Measurements from ENCODE around the gene MAPKBP1. TPM values are rescaled to one million over a fixed set of nuclear protein-coding genes. Genes with fewer than 3 reads are reported as not detected.
A peak's percentile ranks its signal among the peaks of the same experiment; 100 is the strongest.

MAPKBP1 gene
- total and polyA plus RNA-seq, 9 of the 15 experiments (the other 6 are each of a cell fraction or from before 2014, with no cell fraction given) = 0.15 to 9.5 (median 4.5) TPM

DNA sequence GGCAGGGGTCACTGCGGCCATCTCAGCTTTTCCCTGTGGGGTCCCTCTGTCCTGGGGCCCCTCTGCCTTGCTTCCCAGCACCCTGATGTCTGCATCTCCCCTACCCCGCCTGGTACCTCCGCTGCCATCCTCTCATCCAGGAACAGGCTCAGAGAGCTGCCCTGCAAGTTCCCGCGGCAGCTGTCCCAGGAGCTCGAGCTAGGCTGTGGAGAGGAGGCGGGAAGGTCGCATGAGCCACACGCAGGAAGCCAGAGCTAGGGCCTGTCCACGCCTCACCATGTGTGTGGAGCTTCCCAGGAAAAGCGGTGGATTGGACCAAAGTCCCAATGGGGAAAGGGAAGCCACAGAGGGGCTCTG lies 76.9 kb downstream of the MAPKBP1 start:
- no peak for FAIRE-seq
- no TSS peak for BruUV-seq (replicated peaks)
- in situ Hi-C loops (cut with MboI) (no loop called here), intact Hi-C loops (cut with micrococcal nuclease) (no loop called here)
- ATAC-seq = no peak
- Histone ChIP-seq H4K20me1 (replicated peaks; ENCODE audit: control insufficient read depth, insufficient read depth, low read length) (peaks cover 9% of the 10 kb centered on the region), H3K9me3 (replicated peaks; ENCODE audit: control insufficient read depth, insufficient read depth, low read depth, low read length) (no peaks in the 10 kb centered on the region), H2AFZ (ENCODE audit: low read depth, low read length) (no peak overlapping the region), H3K27me3 (ENCODE audit: control insufficient read depth in 2 of 2, insufficient read depth in 2 of 2, low read length in 2 of 2) (peaks cover 36 to 57% of the 10 kb centered on the region in 2 experiments; a peak in 4 of 5 replicates), H3K4me1 (replicated peaks in 1 of 2; ENCODE audit: control insufficient read depth in 2 of 2, insufficient read depth in 2 of 2, low read length in 2 of 2) (peaks cover 0 to 32% of the 10 kb centered on the region in 2 experiments; a peak in 1 of 5 replicates), H3K9ac (ENCODE audit: insufficient read depth in 1 of 2, low read depth in 2 of 2, low read length in 2 of 2) (no peak overlapping the region; a peak in 1 of 4 replicates), H3K27ac (ENCODE audit: extremely low read depth, low read depth, low read length) (no peak overlapping the region), H3K36me3 (ENCODE audit: control insufficient read depth, insufficient read depth, low read length) (peaks cover 5% of the 10 kb centered on the region; the same call in 1 of the 3 replicates), H3K4me2 (ENCODE audit: insufficient read depth, low read length) (no peak overlapping the region), H3K79me2 (ENCODE audit: control insufficient read depth, insufficient read depth, low read length) (no peaks in the 10 kb centered on the region), H3K4me3 (no peak overlapping the region), H3K9me1 (ENCODE audit: control insufficient read depth, insufficient read depth, low read length) (no peaks in the 10 kb centered on the region)
- ChIA-PET CTCF (ENCODE audit: low intra/inter-chr PET ratio) (no interaction called here), POLR2A (interaction anchor here (1.1 to 3.0 kb wide), 5 partner anchors 8 to 73 kb away, joined by 3 to 10 read pairs (median 3); partner anchors contain the start of gene PLA2G4B)
- no peak for TF ChIP-seq ZNF354B (CRISPR knock-in tag; IDR thresholded peaks at IDR 0.05)
- TF ChIP-seq POLR2G (IDR thresholded peaks at IDR 0.05; ENCODE audit: low read depth, low read length) = peak; percentile 62
- no peak for DNase-seq (ENCODE audit: extremely low read depth in 1 of 4, low spot score in 3 of 4)
- WGBS (ENCODE audit: insufficient coverage, low coverage, missing lambda C conversion rate) = 5% methylated on average over 11 of the region's 11 CpGs

DNA sequence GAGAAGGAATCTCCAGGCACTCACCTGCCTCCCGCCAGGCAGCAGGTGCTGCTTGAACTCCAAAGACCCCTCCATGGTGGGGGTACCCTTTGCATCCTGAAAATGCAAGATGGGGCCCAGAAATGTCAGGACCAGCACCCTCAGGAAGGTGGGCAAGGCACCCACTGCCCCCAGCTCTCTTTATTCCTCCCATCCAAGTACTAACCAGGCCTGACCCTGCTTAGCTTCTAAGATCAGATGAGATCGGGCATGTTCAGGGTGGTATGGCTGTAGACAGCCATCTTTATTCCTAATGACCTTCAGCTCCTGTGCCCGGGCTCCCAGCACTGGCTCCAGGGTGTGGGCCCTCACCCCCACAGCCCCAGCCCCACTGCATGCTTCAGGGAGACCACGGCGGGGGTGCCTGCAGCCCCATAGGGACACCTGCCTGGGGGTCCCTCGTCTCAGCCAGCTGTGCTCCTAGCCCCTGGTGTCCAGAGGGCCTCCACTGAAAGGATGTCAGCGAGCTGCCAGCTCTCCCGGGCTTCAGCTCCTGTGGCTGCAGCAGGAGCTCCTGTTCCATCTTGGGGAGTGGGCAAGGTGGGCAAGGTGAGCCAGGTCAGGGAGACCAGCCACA lies 77.6 kb downstream of the MAPKBP1 start:
- H3K4me1 ChIP-seq (replicated peaks in 1 of 2; ENCODE audit: control insufficient read depth in 2 of 2, insufficient read depth in 2 of 2, low read length in 2 of 2) = peaks cover 0 to 39% of the 10 kb centered on the region in 2 experiments; a peak in 1 of 5 replicates
- no peaks in the 10 kb centered on the region for H3K79me2 ChIP-seq (ENCODE audit: control insufficient read depth, insufficient read depth, low read length)
- DNase-seq (ENCODE audit: extremely low read depth in 1 of 4, low spot score in 3 of 4) (no peak), ATAC-seq (no peak), FAIRE-seq (no peak)
- in situ Hi-C loops (cut with MboI) = no loop called here
- no peak overlapping the region for H3K9ac ChIP-seq (ENCODE audit: insufficient read depth in 1 of 2, low read depth in 2 of 2, low read length in 2 of 2)
- no peak overlapping the region for H3K27ac ChIP-seq (ENCODE audit: extremely low read depth, low read depth, low read length)
- H3K4me3 ChIP-seq = no peak overlapping the region
- intact Hi-C loops (cut with micrococcal nuclease) = no loop called here
- no TSS peak for BruUV-seq (replicated peaks)
- CTCF ChIA-PET (ENCODE audit: low intra/inter-chr PET ratio) = no interaction called here
- H3K9me3 ChIP-seq (replicated peaks; ENCODE audit: control insufficient read depth, insufficient read depth, low read depth, low read length) = no peaks in the 10 kb centered on the region
- no peaks in the 10 kb centered on the region for H3K9me1 ChIP-seq (ENCODE audit: control insufficient read depth, insufficient read depth, low read length)
- H4K20me1 ChIP-seq (replicated peaks; ENCODE audit: control insufficient read depth, insufficient read depth, low read length) = peaks cover 9% of the 10 kb centered on the region
- H3K27me3 ChIP-seq (ENCODE audit: control insufficient read depth in 2 of 2, insufficient read depth in 2 of 2, low read length in 2 of 2) = peaks cover 39 to 64% of the 10 kb centered on the region in 2 experiments; a peak in 4 of 5 replicates
- H3K4me2 ChIP-seq (ENCODE audit: insufficient read depth, low read length) = no peak overlapping the region
- POLR2A ChIA-PET = interaction anchor here (0.6 to 3.0 kb wide), 7 partner anchors 8 to 74 kb away, joined by 3 to 10 read pairs (median 4); partner anchors contain the start of gene PLA2G4B
- WGBS (ENCODE audit: insufficient coverage, low coverage, missing lambda C conversion rate) = 2% methylated on average over 7 of the region's 8 CpGs
- peaks cover 5% of the 10 kb centered on the region; the same call in 1 of the 3 replicates for H3K36me3 ChIP-seq (ENCODE audit: control insufficient read depth, insufficient read depth, low read length)
- no peak overlapping the region for H2AFZ ChIP-seq (ENCODE audit: low read depth, low read length)
- TF ChIP-seq IRF2 (CRISPR knock-in tag; IDR thresholded peaks at IDR 0.05) = no peak
- TF ChIP-seq NCOA1 (IDR thresholded peaks at IDR 0.05; ENCODE audit: low read depth) = no peak
- no peak for TF ChIP-seq ZKSCAN8 (CRISPR knock-in tag; IDR thresholded peaks at IDR 0.05)
- no peak for TF ChIP-seq TAF7 (tag; IDR thresholded peaks at IDR 0.05)
- no peak for TF ChIP-seq FOXK2 (conservative IDR thresholded peaks at IDR 0.05 in 1 of 2, IDR thresholded peaks at IDR 0.05 in 1 of 2; ENCODE audit: low read depth in 2 of 2)
- TF ChIP-seq POLR3A (IDR thresholded peaks at IDR 0.05; ENCODE audit: borderline replicate concordance, extremely low read depth, insufficient read depth, insufficient read length) = peak; percentile 25
- TF ChIP-seq, protein P1, sequence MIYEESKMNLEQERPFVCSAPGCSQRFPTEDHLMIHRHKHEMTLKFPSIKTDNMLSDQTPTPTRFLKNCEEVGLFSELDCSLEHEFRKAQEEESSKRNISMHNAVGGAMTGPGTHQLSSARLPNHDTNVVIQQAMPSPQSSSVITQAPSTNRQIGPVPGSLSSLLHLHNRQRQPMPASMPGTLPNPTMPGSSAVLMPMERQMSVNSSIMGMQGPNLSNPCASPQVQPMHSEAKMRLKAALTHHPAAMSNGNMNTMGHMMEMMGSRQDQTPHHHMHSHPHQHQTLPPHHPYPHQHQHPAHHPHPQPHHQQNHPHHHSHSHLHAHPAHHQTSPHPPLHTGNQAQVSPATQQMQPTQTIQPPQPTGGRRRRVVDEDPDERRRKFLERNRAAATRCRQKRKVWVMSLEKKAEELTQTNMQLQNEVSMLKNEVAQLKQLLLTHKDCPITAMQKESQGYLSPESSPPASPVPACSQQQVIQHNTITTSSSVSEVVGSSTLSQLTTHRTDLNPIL (CRISPR knock-in tag; IDR thresholded peaks at IDR 0.05) = no peak
- peak; percentile 42; the same call in 1 of the 2 replicates for TF ChIP-seq POLR2G (IDR thresholded peaks at IDR 0.05; ENCODE audit: low read depth, low read length)
- peak; percentile 26 for TF ChIP-seq TBP (optimal IDR thresholded peaks at IDR 0.05; ENCODE audit: low read depth, low read length)
- no peak for TF ChIP-seq MBD2 (IDR thresholded peaks at IDR 0.05; ENCODE audit: borderline replicate concordance, low read depth)
- TF ChIP-seq POLR2A (conservative IDR thresholded peaks at IDR 0.05) = no peak
- TF ChIP-seq CREB1 (IDR thresholded peaks at IDR 0.05) = no peak
- no peak for TF ChIP-seq CREB1 (CRISPR knock-in tag; IDR thresholded peaks at IDR 0.05)
- no peak for TF ChIP-seq HCFC1 (IDR thresholded peaks at IDR 0.05; ENCODE audit: low read depth, low read length)

Data from K562 (cell line).